ENCODE measurements around the gene CAMKV. TPM values are rescaled to one million over a fixed set of nuclear protein-coding genes. Genes with fewer than 3 reads are reported as not detected.
A peak's percentile ranks its signal among the peaks of the same experiment; 100 is the strongest.

Gene CAMKV
- total and polyA plus RNA-seq, 11 donors: not detected

GRCh38 chr3:49841806-49842205 lies 27.9 kb downstream of the CAMKV start:
- no peak for TF ChIP-seq CTCF (IDR thresholded peaks at IDR 0.05)
- no peak for TF ChIP-seq POLR2A (IDR thresholded peaks at IDR 0.05)

DNA sequence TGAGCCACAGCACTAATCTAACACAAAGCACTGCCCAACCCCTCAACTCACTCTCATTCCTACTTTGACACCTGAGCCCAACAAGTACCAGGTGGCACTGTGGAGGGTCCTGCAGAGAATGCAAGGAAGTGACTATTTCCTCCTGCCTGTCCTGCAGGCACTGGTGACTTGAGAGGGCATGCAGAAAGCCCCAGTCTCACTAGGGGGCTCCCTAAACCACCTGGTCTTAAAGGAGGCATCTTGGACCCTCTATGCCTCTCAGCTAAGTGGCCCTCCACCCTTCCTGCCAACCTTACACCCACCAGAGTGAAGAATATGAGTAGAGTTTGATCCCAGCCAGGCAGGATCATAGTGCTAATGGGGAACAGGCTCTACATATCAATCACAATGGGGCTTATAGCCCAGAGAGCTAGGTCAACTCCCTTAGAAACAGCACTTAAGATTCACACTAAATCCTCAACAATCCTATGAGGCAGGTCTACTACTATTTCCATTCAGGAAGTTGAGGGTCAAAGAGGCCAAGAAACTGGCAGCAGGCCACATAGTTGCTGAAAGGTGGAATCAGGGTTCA lies 28.5 kb downstream of the CAMKV start:
- Histone ChIP-seq H3K27ac (peak overlapping the region in 4 of 12 donors; percentile 33 to 75 (median 54)), H3K4me1 (peaks cover 5 to 34% (median 23%) of the 10 kb centered on the region in 12 donors), H3K9me3 (no peaks in the 10 kb centered on the region), H3K27me3 (no peaks in the 10 kb centered on the region), H3K36me3 (peaks cover 0 to 7% (median 0%) of the 10 kb centered on the region in 9 donors), H3K4me3 (no peak overlapping the region)
- intact Hi-C loops (cut with DNase I): loop anchor here (2.0 to 10.0 kb wide), 6 partner anchors 61 to 244 kb away; partner anchors contain the start of genes MST1R (in 3 of the 10) and RBM5 (in 1 of the 10)
- TF ChIP-seq POLR2A (IDR thresholded peaks at IDR 0.05) (no peak), CTCF (IDR thresholded peaks at IDR 0.05) (peak in 11 of 12 donors; percentile 11 to 59 (median 42))
- peak in 2 of 5 donors; percentile 13 to 29 for DNase-seq
- ATAC-seq: peak in 1 of 4 donors; percentile 45

More at GRCh38 chr3:49841806-49842205, 27.9 kb downstream of the CAMKV start:
- Histone ChIP-seq H3K4me1 (peaks cover 5 to 34% (median 23%) of the 10 kb centered on the region in 12 donors), H3K27ac (peak overlapping the region in 1 of 12 donors; percentile 33), H3K36me3 (peaks cover 0 to 11% (median 0%) of the 10 kb centered on the region in 9 donors), H3K27me3 (no peaks in the 10 kb centered on the region), H3K4me3 (no peak overlapping the region), H3K9me3 (no peaks in the 10 kb centered on the region)
- WGBS, 4 donors: 92 to 95% (median 94%) methylated on average over 7 of the region's 7 CpGs
- ATAC-seq (no peak), DNase-seq (no peak)
- intact Hi-C loops (cut with DNase I): loop anchor here (2.0 to 10.0 kb wide), 6 partner anchors 60 to 243 kb away; partner anchors contain the start of genes MST1R (in 3 of the 10) and RBM5 (in 1 of the 10)

GRCh38 chr3:49840388-49840787 lies 29.3 kb downstream of the CAMKV start:
- 47 to 59% (median 51%) methylated on average over 1 to 2 of the region's 2 CpGs for WGBS, 4 donors

More at GRCh38 chr3:49840388-49840787, 29.3 kb downstream of the CAMKV start:
- no peaks in the 10 kb centered on the region for H3K27me3 ChIP-seq
- TF ChIP-seq CTCF (IDR thresholded peaks at IDR 0.05) (no peak), POLR2A (IDR thresholded peaks at IDR 0.05) (no peak)
- H3K36me3 ChIP-seq: no peaks in the 10 kb centered on the region
- H3K4me3 ChIP-seq: no peak overlapping the region
- ATAC-seq (peak in 2 of 4 donors; percentile 29 to 47), DNase-seq (peak in 2 of 5 donors; percentile 20 to 28)
- H3K9me3 ChIP-seq: no peaks in the 10 kb centered on the region
- intact Hi-C loops (cut with DNase I): loop anchor here (2.0 to 10.0 kb wide), 6 partner anchors 62 to 244 kb away; partner anchors contain the start of genes MST1R (in 3 of the 10) and RBM5 (in 1 of the 10)
- peaks cover 5 to 34% (median 23%) of the 10 kb centered on the region in 12 donors for H3K4me1 ChIP-seq
- peak overlapping the region in 6 of 12 donors; percentile 9 to 75 (median 44) for H3K27ac ChIP-seq
